HepG2 (cell line): Measurements from ENCODE around the gene SPCS1. TPM values are rescaled to one million over a fixed set of nuclear protein-coding genes. Genes with fewer than 3 reads are reported as not detected.

Experiments used
- CHCHD3 ChIP-seq: sonication (generic); formaldehyde crosslinking; IDR thresholded peaks from 2 replicates; pipeline ENCODE4 v1.8.0; 2022; ENCODE audit warnings: mild to moderate bottlenecking, missing genetic modification reagents, moderate library complexity
- HHEX ChIP-seq: IDR thresholded peaks from 2 replicates; pipeline ENCODE4 v1.6.1; 2016; ENCODE audit warnings: control low read depth
- HNRNPUL1 ChIP-seq: fragments of 200-400 bp; formaldehyde crosslinking; IDR thresholded peaks from 2 replicates; pipeline ENCODE4 v1.6.1; 2017; ENCODE audit warnings: low read depth, mild to moderate bottlenecking, low read length, moderate library complexity
- MEIS2 ChIP-seq: sonication (generic); formaldehyde crosslinking; IDR thresholded peaks from 2 replicates; pipeline ENCODE4 v1.9.0; 2021; ENCODE audit warnings: mild to moderate bottlenecking, missing genetic modification reagents
- NBN ChIP-seq: fragments of 450-650 bp; conservative IDR thresholded peaks from 2 replicates; pipeline ENCODE4 v1.6.1; 2017
- POLR2A ChIP-seq, 2 experiments: IDR thresholded peaks; 2 replicates each; pipeline ENCODE4 v1.6.1; 2011; ENCODE audit warnings: low read depth in 2 of 2, low read length in 2 of 2, mild to moderate bottlenecking in 1 of 2, moderate library complexity in 1 of 2; ENCODE audit not compliant: insufficient read depth in 1 of 2
- RBAK ChIP-seq: sonication (generic); formaldehyde crosslinking; IDR thresholded peaks from 2 replicates; pipeline ENCODE4 v1.5.1; 2020; ENCODE audit warnings: mild to moderate bottlenecking, missing genetic modification reagents
- REXO4 ChIP-seq: sonication (generic); formaldehyde crosslinking; IDR thresholded peaks from 2 replicates; pipeline ENCODE4 v1.8.0; 2022; ENCODE audit warnings: missing genetic modification reagents, mild to moderate bottlenecking, borderline replicate concordance
- ZMYM4 ChIP-seq: sonication (generic); formaldehyde crosslinking; IDR thresholded peaks from 2 replicates; pipeline ENCODE4 v1.8.1; 2023; ENCODE audit warnings: mild to moderate bottlenecking, missing genetic modification reagents
- ZNF558 ChIP-seq: sonication (generic); formaldehyde crosslinking; IDR thresholded peaks from 2 replicates; pipeline ENCODE4 v1.9.0; 2022; ENCODE audit warnings: mild to moderate bottlenecking, missing genetic modification reagents, borderline replicate concordance
- ZNF775 ChIP-seq: sonication (generic); formaldehyde crosslinking; IDR thresholded peaks from 2 replicates; pipeline ENCODE4 v1.4.0; 2020; ENCODE audit warnings: missing genetic modification reagents, mild to moderate bottlenecking, moderate library complexity, borderline replicate concordance
- polyA plus RNA-seq, 8 experiments: library from polyadenylated mRNA; depleted of rRNA in 3 of 8; stranded (reverse) in 7 of 8; unstranded in 1 of 8; fragments of >200 nt; fragmentation: Illumina TruSeq in 4 of 8; extraction: Trizol in 4 of 8; gene quantifications; 2 replicates each; pipeline versions ENCODE4 v1.2.1 to v1.2.3, GENCODE V29; 2011 to 2016; ENCODE audit warnings: low read depth in 4 of 8, missing spikeins in 1 of 8, mixed read lengths in 1 of 8; ENCODE audit not compliant: insufficient read depth in 1 of 8
- total RNA-seq, 5 experiments: library from RNA; depleted of rRNA; stranded (reverse); fragments of >200 nt; fragmentation: Illumina TruSeq; extraction: Trizol; gene quantifications; 2 replicates each; pipeline ENCODE4 v1.2.3, GENCODE V29; 2016; ENCODE audit warnings: low read depth in 1 of 5
- TF ChIP-seq, protein P1 (sequence below): sonication (generic); formaldehyde crosslinking; conservative IDR thresholded peaks from 2 replicates; pipeline ENCODE4 v1.4.0; 2020; ENCODE audit warnings: mild to moderate bottlenecking, missing genetic modification reagents, moderate library complexity
- TF ChIP-seq, protein P2 (sequence below): sonication (generic); formaldehyde crosslinking; IDR thresholded peaks from 2 replicates; pipeline ENCODE4 v1.5.0; 2020; ENCODE audit warnings: mild to moderate bottlenecking, low read depth, missing genetic modification reagents, borderline replicate concordance
- TF ChIP-seq, protein P3 (sequence below): sonication (generic); formaldehyde crosslinking; IDR thresholded peaks from 2 replicates; pipeline ENCODE4 v1.8.1; 2023; ENCODE audit warnings: mild to moderate bottlenecking, missing genetic modification reagents
- TF ChIP-seq, protein P4 (sequence below): sonication (generic); formaldehyde crosslinking; IDR thresholded peaks from 2 replicates; pipeline ENCODE4 v1.9.0; 2021; ENCODE audit warnings: mild to moderate bottlenecking, missing genetic modification reagents
- TF ChIP-seq, protein P5 (sequence below): sonication (generic); formaldehyde crosslinking; IDR thresholded peaks from 2 replicates; pipeline ENCODE4 v1.5.1; 2020; ENCODE audit warnings: mild to moderate bottlenecking, missing genetic modification reagents, borderline replicate concordance

SPCS1 gene
- total and polyA plus RNA-seq, 2 of the 13 experiments (the other 11 are each of a cell fraction or from before 2014, with no cell fraction given): 84.6 to 120 TPM

DNA sequence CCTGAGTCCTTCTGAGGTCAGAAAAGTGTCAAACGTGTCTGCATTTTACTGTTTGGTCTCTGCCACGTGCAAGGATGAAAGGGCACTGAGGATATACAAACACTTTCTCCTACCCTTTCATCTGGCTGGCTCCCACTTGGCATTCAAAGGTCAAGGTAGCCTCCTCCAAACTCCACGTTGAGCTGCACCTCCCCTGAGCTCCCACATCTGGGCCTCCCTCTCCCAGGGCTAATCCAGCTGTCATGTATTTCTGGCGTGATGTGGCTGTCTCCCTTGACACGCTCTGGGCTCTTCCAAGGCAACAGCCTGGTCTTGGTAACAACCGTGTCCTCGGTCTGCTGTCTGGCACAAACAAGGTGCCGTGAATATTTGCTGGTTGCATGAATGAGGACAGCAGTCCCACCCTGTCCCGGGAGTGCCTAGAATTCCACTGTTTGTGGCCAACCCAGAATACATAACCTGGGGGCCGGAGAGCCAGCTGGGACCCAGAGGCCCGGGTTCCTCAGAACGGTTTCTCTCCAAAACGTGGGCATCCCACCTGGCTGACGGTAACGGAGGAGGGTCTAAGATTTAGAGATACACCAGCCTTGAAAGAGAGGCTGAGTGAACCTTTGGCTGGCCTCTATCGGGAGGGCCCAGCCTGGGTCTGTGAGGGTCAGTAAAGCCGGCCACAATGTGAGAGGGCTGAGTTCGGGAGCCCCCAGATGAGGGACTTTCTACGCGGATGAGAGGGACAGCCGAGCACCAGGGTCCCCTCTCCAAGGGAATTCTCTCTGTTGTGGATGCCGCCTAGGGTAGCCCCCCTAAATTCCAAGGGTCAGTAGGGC is 1.1 kb upstream of the SPCS1 start (continued):
- TF ChIP-seq, protein P1, sequence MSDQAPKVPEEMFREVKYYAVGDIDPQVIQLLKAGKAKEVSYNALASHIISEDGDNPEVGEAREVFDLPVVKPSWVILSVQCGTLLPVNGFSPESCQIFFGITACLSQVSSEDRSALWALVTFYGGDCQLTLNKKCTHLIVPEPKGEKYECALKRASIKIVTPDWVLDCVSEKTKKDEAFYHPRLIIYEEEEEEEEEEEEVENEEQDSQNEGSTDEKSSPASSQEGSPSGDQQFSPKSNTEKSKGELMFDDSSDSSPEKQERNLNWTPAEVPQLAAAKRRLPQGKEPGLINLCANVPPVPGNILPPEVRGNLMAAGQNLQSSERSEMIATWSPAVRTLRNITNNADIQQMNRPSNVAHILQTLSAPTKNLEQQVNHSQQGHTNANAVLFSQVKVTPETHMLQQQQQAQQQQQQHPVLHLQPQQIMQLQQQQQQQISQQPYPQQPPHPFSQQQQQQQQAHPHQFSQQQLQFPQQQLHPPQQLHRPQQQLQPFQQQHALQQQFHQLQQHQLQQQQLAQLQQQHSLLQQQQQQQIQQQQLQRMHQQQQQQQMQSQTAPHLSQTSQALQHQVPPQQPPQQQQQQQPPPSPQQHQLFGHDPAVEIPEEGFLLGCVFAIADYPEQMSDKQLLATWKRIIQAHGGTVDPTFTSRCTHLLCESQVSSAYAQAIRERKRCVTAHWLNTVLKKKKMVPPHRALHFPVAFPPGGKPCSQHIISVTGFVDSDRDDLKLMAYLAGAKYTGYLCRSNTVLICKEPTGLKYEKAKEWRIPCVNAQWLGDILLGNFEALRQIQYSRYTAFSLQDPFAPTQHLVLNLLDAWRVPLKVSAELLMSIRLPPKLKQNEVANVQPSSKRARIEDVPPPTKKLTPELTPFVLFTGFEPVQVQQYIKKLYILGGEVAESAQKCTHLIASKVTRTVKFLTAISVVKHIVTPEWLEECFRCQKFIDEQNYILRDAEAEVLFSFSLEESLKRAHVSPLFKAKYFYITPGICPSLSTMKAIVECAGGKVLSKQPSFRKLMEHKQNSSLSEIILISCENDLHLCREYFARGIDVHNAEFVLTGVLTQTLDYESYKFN (CRISPR knock-in tag): peak; percentile 93
- TF ChIP-seq ZNF775 (CRISPR knock-in tag): no peak
- TF ChIP-seq, protein P2, sequence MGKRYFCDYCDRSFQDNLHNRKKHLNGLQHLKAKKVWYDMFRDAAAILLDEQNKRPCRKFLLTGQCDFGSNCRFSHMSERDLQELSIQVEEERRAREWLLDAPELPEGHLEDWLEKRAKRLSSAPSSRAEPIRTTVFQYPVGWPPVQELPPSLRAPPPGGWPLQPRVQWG (CRISPR knock-in tag): no peak
- no peak; the same call in 1 of the 2 replicates for TF ChIP-seq ZNF558 (CRISPR knock-in tag)
- no peak for TF ChIP-seq REXO4
- TF ChIP-seq, protein P3, sequence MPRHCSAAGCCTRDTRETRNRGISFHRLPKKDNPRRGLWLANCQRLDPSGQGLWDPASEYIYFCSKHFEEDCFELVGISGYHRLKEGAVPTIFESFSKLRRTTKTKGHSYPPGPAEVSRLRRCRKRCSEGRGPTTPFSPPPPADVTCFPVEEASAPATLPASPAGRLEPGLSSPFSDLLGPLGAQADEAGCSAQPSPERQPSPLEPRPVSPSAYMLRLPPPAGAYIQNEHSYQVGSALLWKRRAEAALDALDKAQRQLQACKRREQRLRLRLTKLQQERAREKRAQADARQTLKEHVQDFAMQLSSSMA: no peak
- TF ChIP-seq, protein P4, sequence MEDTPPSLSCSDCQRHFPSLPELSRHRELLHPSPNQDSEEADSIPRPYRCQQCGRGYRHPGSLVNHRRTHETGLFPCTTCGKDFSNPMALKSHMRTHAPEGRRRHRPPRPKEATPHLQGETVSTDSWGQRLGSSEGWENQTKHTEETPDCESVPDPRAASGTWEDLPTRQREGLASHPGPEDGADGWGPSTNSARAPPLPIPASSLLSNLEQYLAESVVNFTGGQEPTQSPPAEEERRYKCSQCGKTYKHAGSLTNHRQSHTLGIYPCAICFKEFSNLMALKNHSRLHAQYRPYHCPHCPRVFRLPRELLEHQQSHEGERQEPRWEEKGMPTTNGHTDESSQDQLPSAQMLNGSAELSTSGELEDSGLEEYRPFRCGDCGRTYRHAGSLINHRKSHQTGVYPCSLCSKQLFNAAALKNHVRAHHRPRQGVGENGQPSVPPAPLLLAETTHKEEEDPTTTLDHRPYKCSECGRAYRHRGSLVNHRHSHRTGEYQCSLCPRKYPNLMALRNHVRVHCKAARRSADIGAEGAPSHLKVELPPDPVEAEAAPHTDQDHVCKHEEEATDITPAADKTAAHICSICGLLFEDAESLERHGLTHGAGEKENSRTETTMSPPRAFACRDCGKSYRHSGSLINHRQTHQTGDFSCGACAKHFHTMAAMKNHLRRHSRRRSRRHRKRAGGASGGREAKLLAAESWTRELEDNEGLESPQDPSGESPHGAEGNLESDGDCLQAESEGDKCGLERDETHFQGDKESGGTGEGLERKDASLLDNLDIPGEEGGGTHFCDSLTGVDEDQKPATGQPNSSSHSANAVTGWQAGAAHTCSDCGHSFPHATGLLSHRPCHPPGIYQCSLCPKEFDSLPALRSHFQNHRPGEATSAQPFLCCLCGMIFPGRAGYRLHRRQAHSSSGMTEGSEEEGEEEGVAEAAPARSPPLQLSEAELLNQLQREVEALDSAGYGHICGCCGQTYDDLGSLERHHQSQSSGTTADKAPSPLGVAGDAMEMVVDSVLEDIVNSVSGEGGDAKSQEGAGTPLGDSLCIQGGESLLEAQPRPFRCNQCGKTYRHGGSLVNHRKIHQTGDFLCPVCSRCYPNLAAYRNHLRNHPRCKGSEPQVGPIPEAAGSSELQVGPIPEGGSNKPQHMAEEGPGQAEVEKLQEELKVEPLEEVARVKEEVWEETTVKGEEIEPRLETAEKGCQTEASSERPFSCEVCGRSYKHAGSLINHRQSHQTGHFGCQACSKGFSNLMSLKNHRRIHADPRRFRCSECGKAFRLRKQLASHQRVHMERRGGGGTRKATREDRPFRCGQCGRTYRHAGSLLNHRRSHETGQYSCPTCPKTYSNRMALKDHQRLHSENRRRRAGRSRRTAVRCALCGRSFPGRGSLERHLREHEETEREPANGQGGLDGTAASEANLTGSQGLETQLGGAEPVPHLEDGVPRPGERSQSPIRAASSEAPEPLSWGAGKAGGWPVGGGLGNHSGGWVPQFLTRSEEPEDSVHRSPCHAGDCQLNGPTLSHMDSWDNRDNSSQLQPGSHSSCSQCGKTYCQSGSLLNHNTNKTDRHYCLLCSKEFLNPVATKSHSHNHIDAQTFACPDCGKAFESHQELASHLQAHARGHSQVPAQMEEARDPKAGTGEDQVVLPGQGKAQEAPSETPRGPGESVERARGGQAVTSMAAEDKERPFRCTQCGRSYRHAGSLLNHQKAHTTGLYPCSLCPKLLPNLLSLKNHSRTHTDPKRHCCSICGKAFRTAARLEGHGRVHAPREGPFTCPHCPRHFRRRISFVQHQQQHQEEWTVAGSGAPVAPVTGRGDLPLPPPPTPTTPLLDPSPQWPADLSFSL (CRISPR knock-in tag): no peak
- TF ChIP-seq HHEX (CRISPR knock-in tag): peak; percentile 91
- no peak for TF ChIP-seq HNRNPUL1
- TF ChIP-seq POLR2A (IDR thresholded peaks at IDR 0.05; ENCODE audit: insufficient read depth in 1 of 2, low read depth in 2 of 2, low read length in 2 of 2): peak; percentile 78 to 94
- peak; percentile 71 for TF ChIP-seq ZMYM4
- TF ChIP-seq CHCHD3 (CRISPR knock-in tag): no peak
- TF ChIP-seq, protein P5, sequence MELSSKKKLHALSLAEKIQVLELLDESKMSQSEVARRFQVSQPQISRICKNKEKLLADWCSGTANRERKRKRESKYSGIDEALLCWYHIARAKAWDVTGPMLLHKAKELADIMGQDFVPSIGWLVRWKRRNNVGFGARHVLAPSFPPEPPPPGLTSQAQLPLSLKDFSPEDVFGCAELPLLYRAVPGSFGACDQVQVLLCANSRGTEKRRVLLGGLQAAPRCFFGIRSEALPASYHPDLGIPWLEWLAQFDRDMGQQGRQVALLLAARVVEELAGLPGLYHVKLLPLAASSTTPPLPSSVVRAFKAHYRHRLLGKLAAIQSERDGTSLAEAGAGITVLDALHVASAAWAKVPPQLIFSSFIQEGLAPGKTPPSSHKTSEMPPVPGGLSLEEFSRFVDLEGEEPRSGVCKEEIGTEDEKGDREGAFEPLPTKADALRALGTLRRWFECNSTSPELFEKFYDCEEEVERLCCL (CRISPR knock-in tag): 0 out of 2 replicates have a peak, but pooled peaks have one; percentile 27
- peak; percentile 94 for TF ChIP-seq MEIS2 (CRISPR knock-in tag)
- TF ChIP-seq NBN: no peak
- TF ChIP-seq RBAK: no peak
